ENCODE measurements around the gene CCDC92.

CCDC92 gene

GRCh38 chr12:123976227-123976826, 3.7 kb upstream of the CCDC92 start:
- no peak for DNase-seq (ENCODE audit: low read depth)

GRCh38 chr12:123973552-123974341, 1.1 kb upstream of the CCDC92 start:
- no peak for DNase-seq (ENCODE audit: low read depth)

- DNase-seq (ENCODE audit: low read depth) = no peak
Observed at GRCh38 chr12:123971770-123972456, 718 bp downstream of the CCDC92 start.

- no peak for DNase-seq (ENCODE audit: low read depth)
Observed at GRCh38 chr12:123971449-123971769, 1.2 kb downstream of the CCDC92 start.

GRCh38 chr12:123967121-123967586, 5.5 kb downstream of the CCDC92 start:
- DNase-seq (ENCODE audit: low read depth) = no peak

- DNase-seq (ENCODE audit: low read depth) = no peak
Observed at GRCh38 chr12:123966596-123966995, 6.0 kb downstream of the CCDC92 start.

GRCh38 chr12:123965382-123965781, 7.2 kb downstream of the CCDC92 start:
- DNase-seq (ENCODE audit: low read depth) = no peak

GRCh38 chr12:123963821-123964220, 8.8 kb downstream of the CCDC92 start:
- DNase-seq (ENCODE audit: low read depth) = no peak

- DNase-seq (ENCODE audit: low read depth) = no peak
Observed at GRCh38 chr12:123962513-123962912, 10.1 kb downstream of the CCDC92 start.

GRCh38 chr12:123961585-123962345, 10.9 kb downstream of the CCDC92 start:
- DNase-seq (ENCODE audit: low read depth) = no peak

- DNase-seq (ENCODE audit: low read depth) = no peak
Observed at GRCh38 chr12:123960856-123961255, 11.8 kb downstream of the CCDC92 start.

- DNase-seq (ENCODE audit: low read depth) = no peak
Observed at GRCh38 chr12:123960029-123960735, 12.4 kb downstream of the CCDC92 start.

GRCh38 chr12:123958876-123959275, 13.8 kb downstream of the CCDC92 start:
- DNase-seq (ENCODE audit: low read depth) = no peak

- no peak for DNase-seq (ENCODE audit: low read depth)
Observed at GRCh38 chr12:123958462-123958861, 14.2 kb downstream of the CCDC92 start.

GRCh38 chr12:123957196-123957595, 15.4 kb downstream of the CCDC92 start:
- DNase-seq (ENCODE audit: low read depth) = no peak

GRCh38 chr12:123956249-123956648, 16.4 kb downstream of the CCDC92 start:
- DNase-seq (ENCODE audit: low read depth) = no peak

GRCh38 chr12:123954647-123955350, 17.8 kb downstream of the CCDC92 start:
- no peak for DNase-seq (ENCODE audit: low read depth)

GRCh38 chr12:123952037-123952436, 20.6 kb downstream of the CCDC92 start:
- DNase-seq (ENCODE audit: low read depth) = no peak

- DNase-seq (ENCODE audit: low read depth) = no peak
Observed at GRCh38 chr12:123951467-123951866, 21.2 kb downstream of the CCDC92 start.

- no peak for DNase-seq (ENCODE audit: low read depth)
Observed at GRCh38 chr12:123950476-123951349, 21.9 kb downstream of the CCDC92 start.
